GM19467 (cell line): ENCODE data around the gene TBC1D1.

Experiments used
- ATAC-seq: cut with Tn5 transposase; IDR thresholded peaks from one replicate; pipeline ENCODE4 v1.9.1; 2021; ENCODE audit warnings: mild to moderate bottlenecking, moderate library complexity; ENCODE audit not compliant: unreplicated experiment

Gene TBC1D1

GRCh38 chr4:38095691-38096090 is 204.8 kb downstream of the TBC1D1 start:
- ATAC-seq: no peak

- ATAC-seq: no peak
Measured at GRCh38 chr4:38097818-38098217, 206.9 kb downstream of the TBC1D1 start.

GRCh38 chr4:38099020-38099600 is 208.2 kb downstream of the TBC1D1 start:
- no peak for ATAC-seq

GRCh38 chr4:38099908-38100407 is 209.1 kb downstream of the TBC1D1 start:
- ATAC-seq: no peak

- no peak for ATAC-seq
Measured at GRCh38 chr4:38100474-38101255, 209.8 kb downstream of the TBC1D1 start.

GRCh38 chr4:38101563-38101962 is 210.7 kb downstream of the TBC1D1 start:
- no peak for ATAC-seq

GRCh38 chr4:38102957-38103588 is 212.2 kb downstream of the TBC1D1 start:
- ATAC-seq: no peak

GRCh38 chr4:38105475-38106220 is 214.8 kb downstream of the TBC1D1 start:
- peak; percentile 89 for ATAC-seq

- no peak for ATAC-seq
Measured at GRCh38 chr4:38106311-38106710, 215.4 kb downstream of the TBC1D1 start.

- ATAC-seq: no peak
Measured at GRCh38 chr4:38106886-38107514, 216.1 kb downstream of the TBC1D1 start.

GRCh38 chr4:38107818-38108217 is 216.9 kb downstream of the TBC1D1 start:
- no peak for ATAC-seq

GRCh38 chr4:38109370-38109769 is 218.5 kb downstream of the TBC1D1 start:
- no peak for ATAC-seq

GRCh38 chr4:38109896-38110295 is 219.0 kb downstream of the TBC1D1 start:
- ATAC-seq: no peak

GRCh38 chr4:38111024-38111423 is 220.1 kb downstream of the TBC1D1 start:
- no peak for ATAC-seq

- ATAC-seq: no peak
Measured at GRCh38 chr4:38111717-38112116, 220.8 kb downstream of the TBC1D1 start.

GRCh38 chr4:38113132-38113531 is 222.2 kb downstream of the TBC1D1 start:
- no peak for ATAC-seq

GRCh38 chr4:38113551-38113950 is 222.7 kb downstream of the TBC1D1 start:
- ATAC-seq: no peak

- ATAC-seq: no peak
Measured at GRCh38 chr4:38114386-38115150, 223.7 kb downstream of the TBC1D1 start.

- ATAC-seq: no peak
Measured at GRCh38 chr4:38115601-38116000, 224.7 kb downstream of the TBC1D1 start.

- no peak for ATAC-seq
Measured at GRCh38 chr4:38117591-38117990, 226.7 kb downstream of the TBC1D1 start.
